VCaP (cell line): ENCODE data around the gene ARHGDIG.

ENCODE experiments used
- H3K27ac ChIP-seq: fragments of 450-650 bp; 2 replicates; pipeline ENCODE4 v1.5.1; 2017
- CTCF ChIP-seq: fragments of 450-650 bp; conservative IDR thresholded peaks from 2 replicates; pipeline ENCODE4 v1.5.1; 2017; ENCODE audit warnings: mild to moderate bottlenecking, moderate library complexity

Gene ARHGDIG

GRCh38 chr16:259226-259625 lies 21.2 kb upstream of the ARHGDIG start:
- TF ChIP-seq CTCF = no peak
- H3K27ac ChIP-seq = no peak overlapping the region

- TF ChIP-seq CTCF = no peak
- H3K27ac ChIP-seq = no peak overlapping the region
Measured at GRCh38 chr16:259814-260253, 20.6 kb upstream of the ARHGDIG start.

DNA sequence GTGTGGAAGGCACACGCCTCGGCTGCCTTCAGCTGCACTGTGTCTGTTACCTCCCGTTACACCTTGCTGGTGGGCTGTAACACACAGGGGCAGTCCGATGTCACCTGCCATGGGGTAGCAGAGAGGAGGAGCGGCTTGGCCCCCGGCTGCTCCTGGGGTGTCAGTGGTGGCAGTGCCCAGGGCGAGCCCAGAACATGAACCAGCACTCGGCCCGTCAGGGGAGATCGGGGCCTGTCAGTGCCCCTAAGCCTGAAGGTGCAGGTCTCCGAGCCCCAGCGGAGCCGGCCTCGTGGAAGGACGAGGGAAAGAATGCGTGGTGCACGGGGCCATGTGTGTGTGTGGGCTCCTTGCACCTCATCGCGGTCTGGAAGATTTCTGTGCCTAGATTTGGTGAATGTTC lies 20.1 kb upstream of the ARHGDIG start:
- no peak for TF ChIP-seq CTCF
- no peak overlapping the region for H3K27ac ChIP-seq

DNA sequence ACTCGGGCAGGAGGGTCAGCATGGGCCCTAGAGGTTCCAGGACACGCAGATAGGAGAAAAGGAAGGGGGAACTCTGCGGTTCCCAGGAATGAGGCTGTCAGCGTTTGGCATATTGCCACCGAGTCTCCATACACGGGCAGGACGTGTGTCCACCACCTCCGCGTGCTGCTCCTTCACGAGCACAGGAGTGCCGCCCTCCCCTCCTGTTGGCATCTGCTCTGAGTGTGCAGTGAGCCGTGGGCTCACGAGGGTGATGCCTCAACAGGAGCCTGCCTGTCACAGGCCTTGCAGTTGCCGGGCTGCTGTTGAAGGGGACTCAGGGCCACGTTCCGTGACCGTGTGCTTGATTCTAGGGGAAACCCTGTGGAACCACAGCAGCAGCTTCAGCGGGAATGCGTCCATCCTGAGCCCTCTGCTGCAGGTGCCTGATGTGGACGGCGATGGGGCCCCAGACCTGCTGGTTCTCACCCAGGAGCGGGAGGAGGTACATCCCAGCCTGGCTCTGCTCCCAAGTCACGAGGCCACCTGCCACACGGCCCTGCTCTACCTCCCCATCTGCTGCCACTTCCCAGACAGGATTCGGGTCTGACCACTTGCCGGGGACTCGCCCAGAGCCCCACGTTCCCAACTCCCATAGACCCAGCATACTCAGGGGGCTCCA lies 19.2 kb upstream of the ARHGDIG start:
- TF ChIP-seq CTCF = no peak
- no peak overlapping the region for H3K27ac ChIP-seq

- no peak overlapping the region for H3K27ac ChIP-seq
- no peak for TF ChIP-seq CTCF
Measured at GRCh38 chr16:262121-262745, 18.2 kb upstream of the ARHGDIG start.

DNA sequence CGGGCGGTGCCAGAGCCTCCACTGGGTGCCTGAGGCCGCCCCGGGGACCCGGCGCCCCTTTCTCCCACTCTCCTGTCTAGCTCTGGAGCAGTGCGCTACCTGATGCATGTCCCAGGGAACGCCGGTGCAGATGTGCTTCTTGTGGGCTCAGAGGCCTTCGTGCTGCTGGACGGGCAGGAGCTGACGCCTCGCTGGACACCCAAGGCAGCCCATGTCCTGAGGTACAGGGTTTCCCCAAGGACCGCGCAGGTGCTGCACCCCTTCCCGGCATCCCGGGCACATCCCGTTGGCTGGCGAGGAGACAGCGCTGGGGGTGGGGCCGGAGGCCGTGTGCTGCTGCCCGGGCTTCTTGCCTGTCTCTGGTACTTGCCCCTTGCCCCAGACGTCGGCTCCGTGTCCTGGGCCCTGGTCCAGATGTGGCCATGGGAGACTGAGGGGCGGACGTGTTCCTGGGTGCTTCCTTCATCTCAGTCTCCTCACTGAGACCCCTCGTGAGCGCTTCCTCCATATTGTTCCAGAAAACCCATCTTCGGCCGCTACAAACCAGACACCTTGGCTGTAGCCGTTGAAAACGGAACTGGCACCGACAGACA lies 17.1 kb upstream of the ARHGDIG start:
- TF ChIP-seq CTCF = no peak
- no peak overlapping the region for H3K27ac ChIP-seq

GRCh38 chr16:263944-264343 lies 16.4 kb upstream of the ARHGDIG start:
- TF ChIP-seq CTCF = no peak
- H3K27ac ChIP-seq = no peak overlapping the region
